HepG2 (cell line): Measurements from ENCODE around the gene FAM174C. TPM values are rescaled to one million over a fixed set of nuclear protein-coding genes. Genes with fewer than 3 reads are reported as not detected.

Experiments
- HNRNPUL1 ChIP-seq: fragments of 200-400 bp; formaldehyde crosslinking; IDR thresholded peaks from 2 replicates; pipeline ENCODE4 v1.6.1; 2017; ENCODE audit warnings: low read depth, mild to moderate bottlenecking, low read length, moderate library complexity
- KAT8 ChIP-seq: IDR thresholded peaks from 2 replicates; pipeline ENCODE4 v1.6.1; 2016; ENCODE audit warnings: missing genetic modification reagents, missing compliant biosample characterization
- MYC ChIP-seq: sonication (generic); formaldehyde crosslinking; IDR thresholded peaks from 2 replicates; pipeline ENCODE4 v1.9.0; 2021; ENCODE audit warnings: missing genetic modification reagents, borderline replicate concordance
- PHF5A ChIP-seq: IDR thresholded peaks from one replicate; pipeline ENCODE4 v1.6.1; 2018; ENCODE audit warnings: low read depth, missing genetic modification reagents; ENCODE audit not compliant: unreplicated experiment
- XBP1 ChIP-seq: sonication (generic); formaldehyde crosslinking; IDR thresholded peaks from 2 replicates; pipeline ENCODE4 v1.5.0; 2020; ENCODE audit warnings: missing genetic modification reagents
- ZKSCAN8 ChIP-seq: IDR thresholded peaks from 2 replicates; pipeline ENCODE4 v1.6.1; 2016; ENCODE audit warnings: borderline replicate concordance, missing genetic modification reagents, missing compliant biosample characterization
- ZNF180 ChIP-seq: sonication (generic); formaldehyde crosslinking; IDR thresholded peaks from 2 replicates; pipeline ENCODE4 v1.4.0; 2020; ENCODE audit warnings: low read depth, missing genetic modification reagents, borderline replicate concordance
- ZNF510 ChIP-seq: sonication (generic); formaldehyde crosslinking; IDR thresholded peaks from 2 replicates; pipeline ENCODE4 v1.4.0; 2020; ENCODE audit warnings: low read depth, mild to moderate bottlenecking, missing genetic modification reagents
- ZNF713 ChIP-seq: sonication (generic); formaldehyde crosslinking; IDR thresholded peaks from 2 replicates; pipeline ENCODE4 v1.4.0; 2020; ENCODE audit warnings: mild to moderate bottlenecking, missing genetic modification reagents
- ZNF724P ChIP-seq: sonication (generic); formaldehyde crosslinking; IDR thresholded peaks from 2 replicates; pipeline ENCODE4 v1.8.0; 2022; ENCODE audit warnings: missing genetic modification reagents, borderline replicate concordance
- ZNF816 ChIP-seq: sonication (generic); formaldehyde crosslinking; IDR thresholded peaks from 2 replicates; pipeline ENCODE4 v1.8.0; 2022; ENCODE audit warnings: missing genetic modification reagents, mild to moderate bottlenecking, borderline replicate concordance
- polyA plus RNA-seq, 8 experiments: library from polyadenylated mRNA; depleted of rRNA in 3 of 8; stranded (reverse) in 7 of 8; unstranded in 1 of 8; fragments of >200 nt; fragmentation: Illumina TruSeq in 4 of 8; extraction: Trizol in 4 of 8; gene quantifications; 2 replicates each; pipeline versions ENCODE4 v1.2.1 to v1.2.3, GENCODE V29; 2011 to 2016; ENCODE audit warnings: low read depth in 4 of 8, missing spikeins in 1 of 8, mixed read lengths in 1 of 8; ENCODE audit not compliant: insufficient read depth in 1 of 8
- total RNA-seq, 5 experiments: library from RNA; depleted of rRNA; stranded (reverse); fragments of >200 nt; fragmentation: Illumina TruSeq; extraction: Trizol; gene quantifications; 2 replicates each; pipeline ENCODE4 v1.2.3, GENCODE V29; 2016; ENCODE audit warnings: low read depth in 1 of 5
- TF ChIP-seq, protein P1 (sequence below): sonication (generic); formaldehyde crosslinking; IDR thresholded peaks from 2 replicates; pipeline ENCODE4 v1.5.0; 2020; ENCODE audit warnings: missing genetic modification reagents
- TF ChIP-seq, protein P2 (sequence below): sonication (generic); formaldehyde crosslinking; IDR thresholded peaks from 2 replicates; pipeline ENCODE4 v1.9.0; 2021; ENCODE audit warnings: missing genetic modification reagents, mild to moderate bottlenecking, borderline replicate concordance
- TF ChIP-seq, protein P3 (sequence below): sonication (generic); formaldehyde crosslinking; IDR thresholded peaks from 2 replicates; pipeline ENCODE4 v1.5.1; 2020; ENCODE audit warnings: mild to moderate bottlenecking, missing genetic modification reagents
- TF ChIP-seq, protein P4 (sequence below): sonication (generic); formaldehyde crosslinking; IDR thresholded peaks from 2 replicates; pipeline ENCODE4 v1.9.0; 2022; ENCODE audit warnings: missing genetic modification reagents, mild to moderate bottlenecking, borderline replicate concordance
- TF ChIP-seq, protein P5 (sequence below): IDR thresholded peaks from 2 replicates; pipeline ENCODE4 v1.6.1; 2016

Gene FAM174C
- total and polyA plus RNA-seq, 2 of the 13 experiments (the other 11 are each of a cell fraction or from before 2014, with no cell fraction given), result 19.5 to 31.3 TPM

DNA sequence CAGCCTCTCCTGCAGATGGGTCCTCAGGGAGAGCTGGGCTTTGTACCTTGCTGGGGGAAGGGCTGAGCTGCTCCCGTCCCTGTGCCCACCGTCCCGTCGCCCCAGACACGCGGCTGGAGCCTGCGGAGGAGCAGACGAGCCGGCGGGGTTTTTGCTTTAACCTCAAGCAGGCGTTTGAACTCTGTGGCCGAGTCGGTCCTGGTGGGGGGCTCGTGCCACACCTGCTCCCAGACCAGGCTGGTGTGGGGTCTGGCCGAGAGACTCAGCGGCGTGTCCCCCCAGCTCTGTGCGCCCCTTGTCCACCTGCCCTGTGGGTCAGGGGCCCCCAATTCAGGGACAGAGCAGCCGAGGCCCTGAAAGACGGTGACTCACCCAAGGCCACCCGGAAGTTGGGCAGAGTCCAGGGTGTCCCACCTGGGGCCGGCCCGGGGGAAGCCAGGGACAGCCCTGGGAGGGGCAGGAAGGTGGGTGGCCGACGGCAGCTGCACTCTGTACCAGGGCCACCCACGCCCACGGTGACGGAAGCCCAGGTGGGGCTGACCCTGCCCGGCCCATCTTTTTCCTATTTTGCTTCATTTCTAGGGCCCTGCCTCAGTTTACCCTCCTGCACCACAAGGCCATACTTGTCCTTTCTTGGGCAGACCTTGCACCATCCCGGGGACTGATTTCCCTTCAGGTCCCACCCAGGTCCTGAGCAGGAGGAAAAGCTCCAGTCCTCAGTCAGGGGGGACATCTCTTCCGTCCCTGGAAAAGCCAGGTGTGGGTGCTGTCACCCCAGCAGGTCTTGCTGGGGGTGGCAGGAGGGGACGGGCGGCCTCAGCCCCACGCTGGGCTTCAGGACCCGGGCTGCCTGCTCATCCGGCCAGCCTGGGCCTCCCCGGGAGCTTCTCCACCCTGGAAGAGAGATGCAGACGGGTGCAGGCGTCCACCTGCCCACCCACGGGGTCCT, 15.6 kb downstream of the FAM174C start (continued):
- TF ChIP-seq, protein P1, sequence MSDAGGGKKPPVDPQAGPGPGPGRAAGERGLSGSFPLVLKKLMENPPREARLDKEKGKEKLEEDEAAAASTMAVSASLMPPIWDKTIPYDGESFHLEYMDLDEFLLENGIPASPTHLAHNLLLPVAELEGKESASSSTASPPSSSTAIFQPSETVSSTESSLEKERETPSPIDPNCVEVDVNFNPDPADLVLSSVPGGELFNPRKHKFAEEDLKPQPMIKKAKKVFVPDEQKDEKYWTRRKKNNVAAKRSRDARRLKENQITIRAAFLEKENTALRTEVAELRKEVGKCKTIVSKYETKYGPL (CRISPR knock-in tag), result no peak
- TF ChIP-seq ZKSCAN8 (no peak), PHF5A (CRISPR knock-in tag) (no peak), MYC (CRISPR knock-in tag) (peak; percentile 86), ZNF180 (no peak), ZNF816 (CRISPR knock-in tag) (no peak), ZNF713 (CRISPR knock-in tag) (no peak), HNRNPUL1 (no peak), ZNF724P (CRISPR knock-in tag) (0 out of 2 replicates have a peak, but pooled peaks have one; percentile 7), KAT8 (peak; percentile 83), XBP1 (no peak), ZNF510 (CRISPR knock-in tag) (no peak)
- TF ChIP-seq, protein P2, sequence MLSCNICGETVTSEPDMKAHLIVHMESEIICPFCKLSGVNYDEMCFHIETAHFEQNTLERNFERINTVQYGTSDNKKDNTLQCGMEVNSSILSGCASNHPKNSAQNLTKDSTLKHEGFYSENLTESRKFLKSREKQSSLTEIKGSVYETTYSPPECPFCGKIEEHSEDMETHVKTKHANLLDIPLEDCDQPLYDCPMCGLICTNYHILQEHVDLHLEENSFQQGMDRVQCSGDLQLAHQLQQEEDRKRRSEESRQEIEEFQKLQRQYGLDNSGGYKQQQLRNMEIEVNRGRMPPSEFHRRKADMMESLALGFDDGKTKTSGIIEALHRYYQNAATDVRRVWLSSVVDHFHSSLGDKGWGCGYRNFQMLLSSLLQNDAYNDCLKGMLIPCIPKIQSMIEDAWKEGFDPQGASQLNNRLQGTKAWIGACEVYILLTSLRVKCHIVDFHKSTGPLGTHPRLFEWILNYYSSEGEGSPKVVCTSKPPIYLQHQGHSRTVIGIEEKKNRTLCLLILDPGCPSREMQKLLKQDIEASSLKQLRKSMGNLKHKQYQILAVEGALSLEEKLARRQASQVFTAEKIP (CRISPR knock-in tag), result no peak
- TF ChIP-seq, protein P3, sequence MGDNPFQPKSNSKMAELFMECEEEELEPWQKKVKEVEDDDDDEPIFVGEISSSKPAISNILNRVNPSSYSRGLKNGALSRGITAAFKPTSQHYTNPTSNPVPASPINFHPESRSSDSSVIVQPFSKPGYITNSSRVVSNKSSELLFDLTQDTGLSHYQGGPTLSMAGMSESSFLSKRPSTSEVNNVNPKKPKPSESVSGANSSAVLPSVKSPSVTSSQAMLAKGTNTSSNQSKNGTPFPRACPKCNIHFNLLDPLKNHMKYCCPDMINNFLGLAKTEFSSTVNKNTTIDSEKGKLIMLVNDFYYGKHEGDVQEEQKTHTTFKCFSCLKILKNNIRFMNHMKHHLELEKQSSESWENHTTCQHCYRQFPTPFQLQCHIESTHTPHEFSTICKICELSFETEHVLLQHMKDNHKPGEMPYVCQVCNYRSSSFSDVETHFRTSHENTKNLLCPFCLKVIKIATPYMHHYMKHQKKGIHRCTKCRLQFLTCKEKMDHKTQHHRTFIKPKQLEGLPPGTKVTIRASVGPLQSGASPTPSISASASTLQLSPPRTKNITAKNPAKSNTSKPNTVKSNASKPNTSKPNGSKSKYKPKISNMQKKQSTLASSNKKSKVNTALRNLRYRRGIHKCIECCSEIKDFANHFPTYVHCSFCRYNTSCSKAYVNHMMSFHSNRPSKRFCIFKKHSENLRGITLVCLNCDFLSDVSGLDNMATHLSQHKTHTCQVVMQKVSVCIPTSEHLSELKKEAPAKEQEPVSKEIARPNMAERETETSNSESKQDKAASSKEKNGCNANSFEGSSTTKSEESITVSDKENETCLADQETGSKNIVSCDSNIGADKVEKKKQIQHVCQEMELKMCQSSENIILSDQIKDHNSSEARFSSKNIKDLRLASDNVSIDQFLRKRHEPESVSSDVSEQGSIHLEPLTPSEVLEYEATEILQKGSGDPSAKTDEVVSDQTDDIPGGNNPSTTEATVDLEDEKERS (CRISPR knock-in tag), result no peak
- TF ChIP-seq, protein P4, sequence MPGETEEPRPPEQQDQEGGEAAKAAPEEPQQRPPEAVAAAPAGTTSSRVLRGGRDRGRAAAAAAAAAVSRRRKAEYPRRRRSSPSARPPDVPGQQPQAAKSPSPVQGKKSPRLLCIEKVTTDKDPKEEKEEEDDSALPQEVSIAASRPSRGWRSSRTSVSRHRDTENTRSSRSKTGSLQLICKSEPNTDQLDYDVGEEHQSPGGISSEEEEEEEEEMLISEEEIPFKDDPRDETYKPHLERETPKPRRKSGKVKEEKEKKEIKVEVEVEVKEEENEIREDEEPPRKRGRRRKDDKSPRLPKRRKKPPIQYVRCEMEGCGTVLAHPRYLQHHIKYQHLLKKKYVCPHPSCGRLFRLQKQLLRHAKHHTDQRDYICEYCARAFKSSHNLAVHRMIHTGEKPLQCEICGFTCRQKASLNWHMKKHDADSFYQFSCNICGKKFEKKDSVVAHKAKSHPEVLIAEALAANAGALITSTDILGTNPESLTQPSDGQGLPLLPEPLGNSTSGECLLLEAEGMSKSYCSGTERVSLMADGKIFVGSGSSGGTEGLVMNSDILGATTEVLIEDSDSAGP, result peak; percentile 87; the same call in 1 of the 2 replicates
- TF ChIP-seq, protein P5, sequence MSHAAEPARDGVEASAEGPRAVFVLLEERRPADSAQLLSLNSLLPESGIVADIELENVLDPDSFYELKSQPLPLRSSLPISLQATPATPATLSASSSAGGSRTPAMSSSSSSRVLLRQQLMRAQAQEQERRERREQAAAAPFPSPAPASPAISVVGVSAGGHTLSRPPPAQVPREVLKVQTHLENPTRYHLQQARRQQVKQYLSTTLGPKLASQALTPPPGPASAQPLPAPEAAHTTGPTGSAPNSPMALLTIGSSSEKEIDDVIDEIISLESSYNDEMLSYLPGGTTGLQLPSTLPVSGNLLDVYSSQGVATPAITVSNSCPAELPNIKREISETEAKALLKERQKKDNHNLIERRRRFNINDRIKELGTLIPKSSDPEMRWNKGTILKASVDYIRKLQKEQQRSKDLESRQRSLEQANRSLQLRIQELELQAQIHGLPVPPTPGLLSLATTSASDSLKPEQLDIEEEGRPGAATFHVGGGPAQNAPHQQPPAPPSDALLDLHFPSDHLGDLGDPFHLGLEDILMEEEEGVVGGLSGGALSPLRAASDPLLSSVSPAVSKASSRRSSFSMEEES, result peak; percentile 51; the same call in 1 of the 2 replicates
